SU-DHL-6 (cell line): ENCODE data around the gene KLRF1.

Experiments
- EZH2phosphoT487 ChIP-seq: fragments of 200-600 bp; sonication (generic), shearing (Covaris generic); conservative IDR thresholded peaks from 2 replicates; pipeline ENCODE4 v1.6.1; 2018; ENCODE audit warnings: mild to moderate bottlenecking, antibody characterized with exemption, low read length, moderate library complexity, mixed read lengths
- TF ChIP-seq, protein P1 (sequence below): fragments of 200-600 bp; sonication (generic); IDR thresholded peaks from one replicate; pipeline ENCODE4 v1.5.1; 2017; ENCODE audit warnings: antibody characterized with exemption, mild to moderate bottlenecking, low read length, moderate library complexity; ENCODE audit not compliant: insufficient read depth, poor library complexity, severe bottlenecking

DNA sequence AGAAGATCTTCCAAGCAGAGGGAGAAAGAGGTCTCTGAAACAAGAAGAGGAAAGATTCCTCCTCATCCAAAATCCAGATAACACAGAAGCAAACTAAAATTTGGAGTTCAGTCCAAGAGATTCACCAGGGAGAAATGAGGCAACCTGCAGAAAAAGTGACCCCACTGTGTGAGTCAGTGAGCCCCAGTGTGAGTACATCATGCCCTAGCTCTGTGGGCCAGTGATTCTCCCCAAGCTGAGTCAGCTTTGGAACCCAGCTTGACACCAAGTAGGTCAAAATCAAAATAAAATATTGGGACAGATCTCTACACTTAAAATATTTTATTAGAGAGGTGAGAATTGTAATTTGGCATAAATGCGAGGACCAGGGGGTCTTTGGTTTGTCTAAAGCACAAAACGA lies 24.6 kb downstream of the KLRF1 start:
- TF ChIP-seq, protein P1, sequence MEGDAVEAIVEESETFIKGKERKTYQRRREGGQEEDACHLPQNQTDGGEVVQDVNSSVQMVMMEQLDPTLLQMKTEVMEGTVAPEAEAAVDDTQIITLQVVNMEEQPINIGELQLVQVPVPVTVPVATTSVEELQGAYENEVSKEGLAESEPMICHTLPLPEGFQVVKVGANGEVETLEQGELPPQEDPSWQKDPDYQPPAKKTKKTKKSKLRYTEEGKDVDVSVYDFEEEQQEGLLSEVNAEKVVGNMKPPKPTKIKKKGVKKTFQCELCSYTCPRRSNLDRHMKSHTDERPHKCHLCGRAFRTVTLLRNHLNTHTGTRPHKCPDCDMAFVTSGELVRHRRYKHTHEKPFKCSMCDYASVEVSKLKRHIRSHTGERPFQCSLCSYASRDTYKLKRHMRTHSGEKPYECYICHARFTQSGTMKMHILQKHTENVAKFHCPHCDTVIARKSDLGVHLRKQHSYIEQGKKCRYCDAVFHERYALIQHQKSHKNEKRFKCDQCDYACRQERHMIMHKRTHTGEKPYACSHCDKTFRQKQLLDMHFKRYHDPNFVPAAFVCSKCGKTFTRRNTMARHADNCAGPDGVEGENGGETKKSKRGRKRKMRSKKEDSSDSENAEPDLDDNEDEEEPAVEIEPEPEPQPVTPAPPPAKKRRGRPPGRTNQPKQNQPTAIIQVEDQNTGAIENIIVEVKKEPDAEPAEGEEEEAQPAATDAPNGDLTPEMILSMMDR: no peak
- no peak for TF ChIP-seq EZH2phosphoT487
